DMS153 treated with DMSO at 0.1 percent for 48 hours (cell line): ENCODE measurements around the gene CACNA1C.

Source experiments
- DNase-seq: peaks from one replicate; lab custom pipeline; 2025; ENCODE audit not compliant: unreplicated experiment; lab: John Stamatoyannopoulos, UW

The CACNA1C gene

GRCh38 chr12:2354151-2354991 lies 301.6 kb downstream of the CACNA1C start:
- peak; percentile 56 for DNase-seq

GRCh38 chr12:2355198-2355597 lies 302.4 kb downstream of the CACNA1C start:
- DNase-seq, result no peak

- DNase-seq, result no peak
These were observed 302.8 kb downstream of the CACNA1C start for GRCh38 chr12:2355604-2356003.

- no peak for DNase-seq
These were observed 303.9 kb downstream of the CACNA1C start for GRCh38 chr12:2356601-2357125.

GRCh38 chr12:2358986-2359658 lies 306.3 kb downstream of the CACNA1C start:
- no peak for DNase-seq

- DNase-seq, result no peak
These were observed 307.2 kb downstream of the CACNA1C start for GRCh38 chr12:2359725-2360629.

GRCh38 chr12:2360630-2361170 lies 307.9 kb downstream of the CACNA1C start:
- DNase-seq, result no peak

GRCh38 chr12:2363836-2364609 lies 311.2 kb downstream of the CACNA1C start:
- DNase-seq, result no peak

GRCh38 chr12:2364631-2365051 lies 311.9 kb downstream of the CACNA1C start:
- DNase-seq, result no peak

GRCh38 chr12:2366711-2367110 lies 313.9 kb downstream of the CACNA1C start:
- no peak for DNase-seq

- no peak for DNase-seq
These were observed 319.4 kb downstream of the CACNA1C start for GRCh38 chr12:2372178-2372577.

- DNase-seq, result no peak
These were observed 319.9 kb downstream of the CACNA1C start for GRCh38 chr12:2372735-2373134.

- no peak for DNase-seq
These were observed 320.5 kb downstream of the CACNA1C start for GRCh38 chr12:2373307-2373706.

- no peak for DNase-seq
These were observed 321.5 kb downstream of the CACNA1C start for GRCh38 chr12:2374092-2374906.

- DNase-seq, result no peak
These were observed 323.1 kb downstream of the CACNA1C start for GRCh38 chr12:2375871-2376270.

- DNase-seq, result peak; percentile 46
These were observed 324.3 kb downstream of the CACNA1C start for GRCh38 chr12:2376908-2377657.

- DNase-seq, result no peak
These were observed 326.1 kb downstream of the CACNA1C start for GRCh38 chr12:2378835-2379330.

- no peak for DNase-seq
These were observed 328.2 kb downstream of the CACNA1C start for GRCh38 chr12:2380946-2381345.
